ENCODE data around the gene RPL23. TPM values are rescaled to one million over a fixed set of nuclear protein-coding genes. Genes with fewer than 3 reads are reported as not detected.

Gene RPL23
- total and polyA plus RNA-seq, 8 donors, result 89.8 to 3,359 (median 1,467) TPM

DNA sequence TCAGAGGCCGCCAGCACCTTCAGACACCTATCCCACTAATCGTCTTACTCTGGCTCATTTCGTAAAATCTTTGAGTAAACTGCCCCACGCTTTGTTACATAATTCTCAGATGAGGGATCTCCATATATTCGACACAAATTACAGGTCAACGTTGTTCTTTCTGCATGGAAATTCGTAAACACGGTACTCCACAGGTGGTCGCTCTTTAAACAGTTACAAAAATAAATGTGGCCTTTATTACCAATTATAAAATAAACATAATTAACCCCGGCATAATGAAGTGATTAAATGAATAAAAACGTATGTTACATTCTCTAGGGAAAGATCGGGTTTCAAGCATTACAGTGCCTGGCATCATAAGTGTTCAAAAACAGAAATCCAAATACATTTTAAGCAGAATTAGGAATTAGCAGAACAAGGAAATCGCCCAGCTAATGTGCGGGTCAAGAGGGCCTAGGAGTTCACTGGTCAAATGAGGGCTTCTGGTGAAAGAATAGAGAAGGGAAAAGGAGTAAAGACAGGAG lies 53.2 kb downstream of the RPL23 start:
- Histone ChIP-seq H3K9me3 (no peaks in the 10 kb centered on the region), H3K27me3 (no peaks in the 10 kb centered on the region), H3K36me3 (peaks cover 32 to 59% (median 52%) of the 10 kb centered on the region in 4 donors), H3K4me1 (peaks cover 27 to 44% (median 34%) of the 10 kb centered on the region in 4 donors), H3K27ac (peak overlapping the region; percentile 89 to 99 (median 99)), H3K4me3 (peak overlapping the region; percentile 88 to 98 (median 97))
- intact Hi-C loops (cut with DNase I; ENCODE audit: low total_unique reads), result no loop called here
- no peak for DNase-seq
- no peak for TF ChIP-seq POLR2AphosphoS5 (IDR thresholded peaks at IDR 0.05)
- TF ChIP-seq POLR2A (IDR thresholded peaks at IDR 0.05), result no peak
- TF ChIP-seq, protein P1, sequence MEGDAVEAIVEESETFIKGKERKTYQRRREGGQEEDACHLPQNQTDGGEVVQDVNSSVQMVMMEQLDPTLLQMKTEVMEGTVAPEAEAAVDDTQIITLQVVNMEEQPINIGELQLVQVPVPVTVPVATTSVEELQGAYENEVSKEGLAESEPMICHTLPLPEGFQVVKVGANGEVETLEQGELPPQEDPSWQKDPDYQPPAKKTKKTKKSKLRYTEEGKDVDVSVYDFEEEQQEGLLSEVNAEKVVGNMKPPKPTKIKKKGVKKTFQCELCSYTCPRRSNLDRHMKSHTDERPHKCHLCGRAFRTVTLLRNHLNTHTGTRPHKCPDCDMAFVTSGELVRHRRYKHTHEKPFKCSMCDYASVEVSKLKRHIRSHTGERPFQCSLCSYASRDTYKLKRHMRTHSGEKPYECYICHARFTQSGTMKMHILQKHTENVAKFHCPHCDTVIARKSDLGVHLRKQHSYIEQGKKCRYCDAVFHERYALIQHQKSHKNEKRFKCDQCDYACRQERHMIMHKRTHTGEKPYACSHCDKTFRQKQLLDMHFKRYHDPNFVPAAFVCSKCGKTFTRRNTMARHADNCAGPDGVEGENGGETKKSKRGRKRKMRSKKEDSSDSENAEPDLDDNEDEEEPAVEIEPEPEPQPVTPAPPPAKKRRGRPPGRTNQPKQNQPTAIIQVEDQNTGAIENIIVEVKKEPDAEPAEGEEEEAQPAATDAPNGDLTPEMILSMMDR (IDR thresholded peaks at IDR 0.05), result no peak
- no peak for TF ChIP-seq EP300 (IDR thresholded peaks at IDR 0.05)
- 14 to 18% (median 14%) methylated on average over 14 of the region's 14 CpGs for WGBS, 5 donors

GRCh38 chr17:38799501-38800236 lies 53.9 kb downstream of the RPL23 start, which contains the start of gene PIP4K2B:
Gene PIP4K2B, minus strand, starts transcription at chr17:38799556. Its CDS starts 132 bp downstream, at chr17:38799424.
- Histone ChIP-seq H3K27ac (peak within 1 kb of the TSS; percentile 89 to 99 (median 99)), H3K4me1 (peaks cover 27 to 46% (median 34%) of the 10 kb centered on the region in 4 donors), H3K27me3 (no peaks in the 10 kb centered on the region), H3K9me3 (no peaks in the 10 kb centered on the region), H3K4me3 (peak within 1 kb of the TSS; percentile 88 to 98 (median 97)), H3K36me3 (peaks cover 27 to 54% (median 46%) of the 10 kb centered on the region in 4 donors)
- TF ChIP-seq POLR2A (IDR thresholded peaks at IDR 0.05) (no peak), POLR2AphosphoS5 (IDR thresholded peaks at IDR 0.05) (peak; percentile 61 to 97 (median 81))
- 0 to 1% (median 1%) methylated on average over 24 to 76 of the region's 76 CpGs for WGBS, 5 donors
- peak; percentile 95 to 99 for DNase-seq
- intact Hi-C loops (cut with DNase I; ENCODE audit: low total_unique reads), result no loop called here

DNA sequence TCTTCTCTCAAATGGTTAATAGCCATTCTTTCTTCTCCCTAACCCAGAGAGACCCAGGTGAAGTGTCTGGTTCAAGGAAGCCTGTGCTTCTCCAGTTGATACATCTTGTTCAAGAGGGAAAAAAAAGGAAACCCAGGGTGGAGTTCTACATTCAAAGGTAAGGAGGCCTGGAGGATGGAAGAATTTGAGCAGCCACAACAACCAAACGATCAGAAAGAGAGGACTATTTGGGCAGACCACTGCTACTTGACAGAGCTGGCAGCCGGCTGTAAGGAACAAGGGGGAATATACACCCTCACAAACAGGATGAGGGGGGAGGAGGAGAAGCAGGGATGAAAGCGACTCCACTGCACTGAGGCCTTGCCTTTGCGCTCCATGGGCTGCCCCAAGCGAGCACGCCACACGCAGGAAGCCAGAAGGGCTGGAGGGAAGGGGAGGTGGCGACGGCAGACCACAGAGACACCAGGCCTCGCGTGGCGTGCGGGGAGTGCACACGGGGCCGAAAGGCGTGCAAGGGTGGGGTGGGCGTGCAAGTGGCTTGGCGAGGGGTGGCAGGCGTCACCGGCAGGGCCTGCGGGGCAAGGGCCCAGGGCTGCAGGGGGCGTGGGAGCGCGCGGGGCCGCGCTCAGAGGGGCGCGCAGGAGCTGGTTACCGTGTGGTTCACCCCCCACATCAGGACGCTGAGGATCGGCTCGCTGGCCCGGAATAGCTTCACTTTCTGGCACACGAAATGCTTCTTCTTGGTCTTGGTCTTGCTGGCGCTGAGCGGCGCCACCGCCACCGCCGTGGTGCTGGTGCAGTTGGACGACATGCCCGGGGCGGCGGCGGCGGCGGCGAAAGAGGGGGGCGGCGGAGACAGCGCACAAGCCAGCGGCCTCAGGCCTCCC lies 54.7 kb downstream of the RPL23 start:
- no peaks in the 10 kb centered on the region for H3K27me3 ChIP-seq
- H3K4me1 ChIP-seq, result peaks cover 27 to 46% (median 34%) of the 10 kb centered on the region in 4 donors
- H3K27ac ChIP-seq, result peak overlapping the region; percentile 89 to 99 (median 99)
- WGBS, 5 donors, result 0 to 2% (median 1%) methylated on average over 37 to 53 of the region's 53 CpGs
- H3K9me3 ChIP-seq, result no peaks in the 10 kb centered on the region
- H3K36me3 ChIP-seq, result peaks cover 21 to 46% (median 39%) of the 10 kb centered on the region in 4 donors
- peak in 1 of 2 donors; percentile 44 for DNase-seq
- intact Hi-C loops (cut with DNase I; ENCODE audit: low total_unique reads), result no loop called here
- peak overlapping the region; percentile 88 to 98 (median 97) for H3K4me3 ChIP-seq
- TF ChIP-seq POLR2AphosphoS5 (IDR thresholded peaks at IDR 0.05) (peak in 1 of 3 donors; percentile 11), POLR2A (IDR thresholded peaks at IDR 0.05) (no peak)

Small RNAs within 50 kb of the gene (small RNA-seq; reads per million reads assigned to genes)
- 0 to 0.15 (median 0.03) reads per million in 4 donors for gene MIR4727
- gene SNORA21, result 0 reads per million in 4 donors
- 0 reads per million in 4 donors for gene SNORA21B

Other genes with a start within 250 kb of the RPL23 start
- gene SRCIN1, start 247.8 kb downstream of the RPL23 start, total RNA-seq, result 10 to 100 TPM in 2 of 5 donors, 1 to 10 TPM in 1, under 1 TPM in 2; 0.29 to 21.9 (median 1.1) TPM
- 1 to 10 TPM; 1.8 to 2.1 (median 1.9) TPM for gene SRCIN1, start 247.8 kb downstream of the RPL23 start, polyA plus RNA-seq
- under 1 TPM in 4 of 5 donors, not detected in 1; under 0.01 to 0.72 (median 0.57) TPM for gene EPOP, start 178.8 kb downstream of the RPL23 start, total RNA-seq
- gene EPOP, start 178.8 kb downstream of the RPL23 start, polyA plus RNA-seq, result 1 to 10 TPM in 2 of 3 donors, under 1 TPM in 1; 0.61 to 1.5 (median 1.1) TPM
- gene MLLT6, start 148.4 kb downstream of the RPL23 start, total RNA-seq, result 100 to 1,000 TPM in 2 of 5 donors, 10 to 100 TPM in 3; 33.4 to 312 (median 81.7) TPM
- 10 to 100 TPM; 26.0 to 36.0 (median 30.8) TPM for gene MLLT6, start 148.4 kb downstream of the RPL23 start, polyA plus RNA-seq
- gene CISD3, start 123.4 kb downstream of the RPL23 start, total RNA-seq, result 10 to 100 TPM in 2 of 5 donors, 1 to 10 TPM in 3; 4.0 to 56.5 (median 7.0) TPM
- 10 to 100 TPM; 63.4 to 79.9 (median 76.5) TPM for gene CISD3, start 123.4 kb downstream of the RPL23 start, polyA plus RNA-seq
- 10 to 100 TPM in 2 of 5 donors, 1 to 10 TPM in 3; 5.8 to 31.9 (median 6.8) TPM for gene PCGF2, start 105.4 kb downstream of the RPL23 start, total RNA-seq
- 10 to 100 TPM; 34.3 to 62.8 (median 44.1) TPM for gene PCGF2, start 105.4 kb downstream of the RPL23 start, polyA plus RNA-seq
- gene PSMB3, start 101.0 kb downstream of the RPL23 start, total RNA-seq, result 100 to 1,000 TPM in 4 of 5 donors, 10 to 100 TPM in 1; 29.0 to 265 (median 133) TPM
- 100 to 1,000 TPM; 212 to 281 (median 252) TPM for gene PSMB3, start 101.0 kb downstream of the RPL23 start, polyA plus RNA-seq
- 10 to 100 TPM; 23.1 to 99.2 (median 24.3) TPM for gene PIP4K2B, start 54.2 kb downstream of the RPL23 start, total RNA-seq
- gene PIP4K2B, start 54.2 kb downstream of the RPL23 start, polyA plus RNA-seq, result 10 to 100 TPM in 2 of 3 donors, 1 to 10 TPM in 1; 9.9 to 13.6 (median 11.8) TPM
- 100 to 1,000 TPM in 1 of 5 donors, 10 to 100 TPM in 4; 19.6 to 146 (median 48.7) TPM for gene CWC25, start 28.4 kb downstream of the RPL23 start, total RNA-seq
- 10 to 100 TPM in 2 of 3 donors, 1 to 10 TPM in 1; 5.9 to 38.8 (median 17.1) TPM for gene CWC25, start 28.4 kb downstream of the RPL23 start, polyA plus RNA-seq
- gene LASP1, start 16.3 kb upstream of the RPL23 start, total RNA-seq, result 100 to 1,000 TPM in 3 of 5 donors, 10 to 100 TPM in 2; 93.0 to 183 (median 107) TPM
- gene LASP1, start 16.3 kb upstream of the RPL23 start, polyA plus RNA-seq, result 100 to 1,000 TPM in 1 of 3 donors, 10 to 100 TPM in 2; 33.7 to 119 (median 94.3) TPM
- gene FBXO47, start 113.7 kb upstream of the RPL23 start, total RNA-seq, result not detected
- gene FBXO47, start 113.7 kb upstream of the RPL23 start, polyA plus RNA-seq, result not detected